ENCODE measurements around the gene SERINC2. TPM values are rescaled to one million over a fixed set of nuclear protein-coding genes. Genes with fewer than 3 reads are reported as not detected.
A peak's percentile ranks its signal among the peaks of the same experiment; 100 is the strongest.

SERINC2 gene
- total and polyA plus RNA-seq, 9 of the 15 experiments (the other 6 are each of a cell fraction or from before 2014, with no cell fraction given) = 0.07 to 1.2 (median 0.70) TPM; not detected in 2

DNA sequence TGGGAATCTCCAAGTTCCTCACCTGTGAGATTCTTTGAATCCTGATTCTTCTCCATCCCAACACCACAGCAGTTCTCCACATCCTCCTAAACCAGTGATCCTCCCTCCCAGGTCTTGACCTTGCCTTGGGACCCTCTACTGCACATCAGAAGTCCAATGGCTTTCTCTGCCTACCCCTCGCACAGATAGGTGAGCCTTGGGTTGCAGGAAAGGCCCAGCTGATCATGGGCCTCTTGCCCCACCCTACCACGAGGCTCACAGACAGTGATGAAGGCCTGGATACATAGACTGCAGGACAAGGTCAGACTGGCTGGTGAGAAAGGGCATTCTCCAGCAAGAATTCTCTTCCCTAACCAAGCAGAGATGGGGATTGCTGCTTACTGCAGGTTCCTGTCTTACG is 41.0 kb upstream of the SERINC2 start:
- FAIRE-seq (no peak), DNase-seq (ENCODE audit: extremely low read depth in 1 of 4, low spot score in 3 of 4) (no peak), ATAC-seq (no peak)
- H3K4me3 ChIP-seq = no peak overlapping the region
- no peak overlapping the region for H3K4me2 ChIP-seq (ENCODE audit: insufficient read depth, low read length)
- H3K9me3 ChIP-seq (replicated peaks; ENCODE audit: control insufficient read depth, insufficient read depth, low read depth, low read length) = no peaks in the 10 kb centered on the region
- H3K27ac ChIP-seq (ENCODE audit: extremely low read depth, low read depth, low read length) = no peak overlapping the region
- no peaks in the 10 kb centered on the region for H3K27me3 ChIP-seq (ENCODE audit: control insufficient read depth in 2 of 2, insufficient read depth in 2 of 2, low read length in 2 of 2)
- intact Hi-C loops (cut with micrococcal nuclease) = no loop called here
- WGBS (ENCODE audit: insufficient coverage, low coverage, missing lambda C conversion rate) = 73% methylated on average over 3 of the region's 3 CpGs
- H4K20me1 ChIP-seq (replicated peaks; ENCODE audit: control insufficient read depth, insufficient read depth, low read length) = no peaks in the 10 kb centered on the region
- POLR2A ChIA-PET = interaction anchor here (0.8 to 1.8 kb wide), 6 partner anchors 11 to 166 kb away, joined by 3 to 8 read pairs (median 4); no protein-coding TSS in a partner anchor
- H3K36me3 ChIP-seq (ENCODE audit: control insufficient read depth, insufficient read depth, low read length) = peaks cover 5% of the 10 kb centered on the region; the same call in 1 of the 3 replicates
- CTCF ChIA-PET (ENCODE audit: low intra/inter-chr PET ratio) = no interaction called here
- no peaks in the 10 kb centered on the region for H3K79me2 ChIP-seq (ENCODE audit: control insufficient read depth, insufficient read depth, low read length)
- no peak overlapping the region for H2AFZ ChIP-seq (ENCODE audit: low read depth, low read length)
- H3K9me1 ChIP-seq (ENCODE audit: control insufficient read depth, insufficient read depth, low read length) = no peaks in the 10 kb centered on the region
- H3K4me1 ChIP-seq (replicated peaks in 1 of 2; ENCODE audit: control insufficient read depth in 2 of 2, insufficient read depth in 2 of 2, low read length in 2 of 2) = peaks cover 18 to 24% of the 10 kb centered on the region in 2 experiments
- in situ Hi-C loops (cut with MboI) = no loop called here
- H3K9ac ChIP-seq (ENCODE audit: insufficient read depth in 1 of 2, low read depth in 2 of 2, low read length in 2 of 2) = 0 out of 4 replicates have a peak overlapping the region, but pooled peaks of 1 of the 2 experiments have one; percentile 23
- TF ChIP-seq, protein P1, sequence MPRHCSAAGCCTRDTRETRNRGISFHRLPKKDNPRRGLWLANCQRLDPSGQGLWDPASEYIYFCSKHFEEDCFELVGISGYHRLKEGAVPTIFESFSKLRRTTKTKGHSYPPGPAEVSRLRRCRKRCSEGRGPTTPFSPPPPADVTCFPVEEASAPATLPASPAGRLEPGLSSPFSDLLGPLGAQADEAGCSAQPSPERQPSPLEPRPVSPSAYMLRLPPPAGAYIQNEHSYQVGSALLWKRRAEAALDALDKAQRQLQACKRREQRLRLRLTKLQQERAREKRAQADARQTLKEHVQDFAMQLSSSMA (CRISPR knock-in tag; IDR thresholded peaks at IDR 0.05) = no peak
- TF ChIP-seq BMI1 (IDR thresholded peaks at IDR 0.05; ENCODE audit: low read length) (no peak), NRF1 (conservative IDR thresholded peaks at IDR 0.05 in 1 of 2, IDR thresholded peaks at IDR 0.05 in 1 of 2) (no peak), ZNF764 (CRISPR knock-in tag; IDR thresholded peaks at IDR 0.05; ENCODE audit: low read depth) (no peak), STAG1 (CRISPR knock-in tag; IDR thresholded peaks at IDR 0.05; ENCODE audit: borderline replicate concordance) (no peak), ZNF316 (IDR thresholded peaks at IDR 0.05) (no peak), EGR1 (conservative IDR thresholded peaks at IDR 0.05) (no peak), HDAC3 (IDR thresholded peaks at IDR 0.05; ENCODE audit: borderline replicate concordance, partially characterized antibody) (no peak), ZFP36 (IDR thresholded peaks at IDR 0.05; ENCODE audit: low read depth, low read length, partially characterized antibody) (no peak), MAFG (tag; conservative IDR thresholded peaks at IDR 0.05) (no peak)
- TF ChIP-seq, protein P2, sequence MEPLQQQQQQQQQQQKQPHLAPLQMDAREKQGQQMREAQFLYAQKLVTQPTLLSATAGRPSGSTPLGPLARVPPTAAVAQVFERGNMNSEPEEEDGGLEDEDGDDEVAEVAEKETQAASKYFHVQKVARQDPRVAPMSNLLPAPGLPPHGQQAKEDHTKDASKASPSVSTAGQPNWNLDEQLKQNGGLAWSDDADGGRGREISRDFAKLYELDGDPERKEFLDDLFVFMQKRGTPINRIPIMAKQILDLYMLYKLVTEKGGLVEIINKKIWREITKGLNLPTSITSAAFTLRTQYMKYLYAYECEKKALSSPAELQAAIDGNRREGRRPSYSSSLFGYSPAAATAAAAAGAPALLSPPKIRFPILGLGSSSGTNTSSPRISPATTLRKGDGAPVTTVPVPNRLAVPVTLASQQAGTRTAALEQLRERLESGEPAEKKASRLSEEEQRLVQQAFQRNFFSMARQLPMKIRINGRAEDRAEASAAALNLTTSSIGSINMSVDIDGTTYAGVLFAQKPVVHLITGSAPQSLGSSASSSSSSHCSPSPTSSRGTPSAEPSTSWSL (CRISPR knock-in tag; IDR thresholded peaks at IDR 0.05; ENCODE audit: borderline replicate concordance) = no peak
- TF ChIP-seq, protein P3, sequence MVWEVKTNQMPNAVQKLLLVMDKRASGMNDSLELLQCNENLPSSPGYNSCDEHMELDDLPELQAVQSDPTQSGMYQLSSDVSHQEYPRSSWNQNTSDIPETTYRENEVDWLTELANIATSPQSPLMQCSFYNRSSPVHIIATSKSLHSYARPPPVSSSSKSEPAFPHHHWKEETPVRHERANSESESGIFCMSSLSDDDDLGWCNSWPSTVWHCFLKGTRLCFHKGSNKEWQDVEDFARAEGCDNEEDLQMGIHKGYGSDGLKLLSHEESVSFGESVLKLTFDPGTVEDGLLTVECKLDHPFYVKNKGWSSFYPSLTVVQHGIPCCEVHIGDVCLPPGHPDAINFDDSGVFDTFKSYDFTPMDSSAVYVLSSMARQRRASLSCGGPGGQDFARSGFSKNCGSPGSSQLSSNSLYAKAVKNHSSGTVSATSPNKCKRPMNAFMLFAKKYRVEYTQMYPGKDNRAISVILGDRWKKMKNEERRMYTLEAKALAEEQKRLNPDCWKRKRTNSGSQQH (CRISPR knock-in tag; IDR thresholded peaks at IDR 0.05) = no peak
- TF ChIP-seq, protein P4, sequence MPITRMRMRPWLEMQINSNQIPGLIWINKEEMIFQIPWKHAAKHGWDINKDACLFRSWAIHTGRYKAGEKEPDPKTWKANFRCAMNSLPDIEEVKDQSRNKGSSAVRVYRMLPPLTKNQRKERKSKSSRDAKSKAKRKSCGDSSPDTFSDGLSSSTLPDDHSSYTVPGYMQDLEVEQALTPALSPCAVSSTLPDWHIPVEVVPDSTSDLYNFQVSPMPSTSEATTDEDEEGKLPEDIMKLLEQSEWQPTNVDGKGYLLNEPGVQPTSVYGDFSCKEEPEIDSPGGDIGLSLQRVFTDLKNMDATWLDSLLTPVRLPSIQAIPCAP (CRISPR knock-in tag; IDR thresholded peaks at IDR 0.05; ENCODE audit: borderline replicate concordance) = no peak
- TF ChIP-seq, protein P5, sequence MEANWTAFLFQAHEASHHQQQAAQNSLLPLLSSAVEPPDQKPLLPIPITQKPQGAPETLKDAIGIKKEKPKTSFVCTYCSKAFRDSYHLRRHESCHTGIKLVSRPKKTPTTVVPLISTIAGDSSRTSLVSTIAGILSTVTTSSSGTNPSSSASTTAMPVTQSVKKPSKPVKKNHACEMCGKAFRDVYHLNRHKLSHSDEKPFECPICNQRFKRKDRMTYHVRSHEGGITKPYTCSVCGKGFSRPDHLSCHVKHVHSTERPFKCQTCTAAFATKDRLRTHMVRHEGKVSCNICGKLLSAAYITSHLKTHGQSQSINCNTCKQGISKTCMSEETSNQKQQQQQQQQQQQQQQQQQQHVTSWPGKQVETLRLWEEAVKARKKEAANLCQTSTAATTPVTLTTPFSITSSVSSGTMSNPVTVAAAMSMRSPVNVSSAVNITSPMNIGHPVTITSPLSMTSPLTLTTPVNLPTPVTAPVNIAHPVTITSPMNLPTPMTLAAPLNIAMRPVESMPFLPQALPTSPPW (CRISPR knock-in tag; IDR thresholded peaks at IDR 0.05) = no peak
- no TSS peak for BruUV-seq (replicated peaks)

Measured in K562 (cell line).